ENCODE data around the gene CDV3. TPM values are rescaled to one million over a fixed set of nuclear protein-coding genes. Genes with fewer than 3 reads are reported as not detected.
A peak's percentile ranks its signal among the peaks of the same experiment; 100 is the strongest.

CDV3 gene
- total RNA-seq, 1 donor from 2014 or later, result 227 TPM

GRCh38 chr3:133568294-133569014 is 5.0 kb upstream of the CDV3 start:
- no peaks in the 10 kb centered on the region for H3K36me3 Mint-ChIP-seq (ENCODE audit: low read depth)
- H3K4me3 Mint-ChIP-seq, result no peak overlapping the region
- ATAC-seq (ENCODE audit: low read depth), result no peak
- DNase-seq, result no peak
- no peak for TF ChIP-seq CTCF (IDR thresholded peaks at IDR 0.05)
- H3K27ac Mint-ChIP-seq, result no peak overlapping the region
- no peaks in the 10 kb centered on the region for H3K27me3 Mint-ChIP-seq
- peaks cover 57% of the 10 kb centered on the region for H3K4me1 Mint-ChIP-seq
- CTCF ChIA-PET, result interaction anchor here (0.7 kb wide), 1 partner anchor 10 kb away, joined by 3 read pairs; no protein-coding TSS in a partner anchor
- intact Hi-C loops (cut with micrococcal nuclease), result no loop called here
- POLR2A ChIA-PET, result no interaction called here
- no peaks in the 10 kb centered on the region for H3K9me3 Mint-ChIP-seq

- TF ChIP-seq CTCF (IDR thresholded peaks at IDR 0.05), result no peak
- ATAC-seq (ENCODE audit: low read depth) (no peak), DNase-seq (no peak)
- intact Hi-C loops (cut with micrococcal nuclease), result loop anchor here (5.0 to 10.0 kb wide), 2 partner anchors 48 to 906 kb away; partner anchors contain the start of gene UBA5
- ChIA-PET CTCF (no interaction called here), POLR2A (interaction anchor here (0.6 to 6.8 kb wide), 2 partner anchors 102 to 1156 kb away, joined by 3 to 98 read pairs; no protein-coding TSS in a partner anchor)
- Mint-ChIP-seq H3K4me1 (peaks cover 66% of the 10 kb centered on the region), H3K4me3 (no peak overlapping the region), H3K27ac (peak overlapping the region; percentile 72), H3K9me3 (no peaks in the 10 kb centered on the region), H3K36me3 (ENCODE audit: low read depth) (peaks cover 10% of the 10 kb centered on the region), H3K27me3 (no peaks in the 10 kb centered on the region)
These were observed 3.1 kb upstream of the CDV3 start for GRCh38 chr3:133570139-133570936.

DNA sequence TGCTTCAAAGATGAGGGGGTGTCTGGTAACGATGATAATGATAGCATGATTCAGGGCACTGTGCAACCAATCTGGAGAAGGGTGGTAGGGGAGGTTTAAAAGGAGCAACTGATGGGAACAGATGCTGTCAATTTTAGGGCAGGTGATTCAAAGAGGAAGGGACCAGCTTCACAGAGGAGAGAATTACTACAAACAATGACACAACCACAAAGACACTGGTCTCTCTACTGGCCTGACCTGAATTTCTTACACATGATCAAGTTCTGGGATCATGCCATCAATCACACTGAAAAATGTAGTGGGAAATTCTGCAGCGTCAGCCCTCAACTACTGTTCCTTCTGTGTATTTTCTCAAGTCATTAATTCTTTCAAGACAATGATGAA is 2.6 kb upstream of the CDV3 start:
- ATAC-seq (ENCODE audit: low read depth), result no peak
- POLR2A ChIA-PET, result interaction anchor here (2.9 to 6.8 kb wide), 2 partner anchors 62 to 102 kb away, joined by 7 to 98 read pairs; no protein-coding TSS in a partner anchor
- intact Hi-C loops (cut with micrococcal nuclease), result loop anchor here (5.0 to 10.0 kb wide), 2 partner anchors 49 to 906 kb away; partner anchors contain the start of gene UBA5
- Mint-ChIP-seq H3K36me3 (ENCODE audit: low read depth) (peaks cover 14% of the 10 kb centered on the region), H3K27ac (peak overlapping the region; percentile 59), H3K4me3 (no peak overlapping the region), H3K4me1 (peaks cover 71% of the 10 kb centered on the region), H3K27me3 (no peaks in the 10 kb centered on the region), H3K9me3 (no peaks in the 10 kb centered on the region)
- no peak for DNase-seq
- CTCF ChIA-PET, result no interaction called here
- TF ChIP-seq CTCF (IDR thresholded peaks at IDR 0.05), result no peak

- Mint-ChIP-seq H3K36me3 (ENCODE audit: low read depth) (peaks cover 27% of the 10 kb centered on the region), H3K9me3 (no peaks in the 10 kb centered on the region), H3K4me1 (peaks cover 74% of the 10 kb centered on the region), H3K4me3 (peak overlapping the region; percentile 85), H3K27ac (peak overlapping the region; percentile 99), H3K27me3 (no peaks in the 10 kb centered on the region)
- POLR2A ChIA-PET, result interaction anchor here (0.7 to 6.8 kb wide), 39 partner anchors 8 to 915 kb away, joined by 3 to 149 read pairs (median 7); partner anchors contain the start of genes ANAPC13, CEP63, NPHP3 and TOPBP1
- TF ChIP-seq CTCF (IDR thresholded peaks at IDR 0.05), result no peak
- intact Hi-C loops (cut with micrococcal nuclease), result loop anchor here (1.0 to 10.0 kb wide), 12 partner anchors 50 to 1155 kb away; partner anchors contain the start of genes DNAJC13, NPHP3, SRPRB and UBA5
- CTCF ChIA-PET, result interaction anchor here (0.6 to 2.9 kb wide), 12 partner anchors 51 to 189 kb away, joined by 3 to 12 read pairs (median 3); no protein-coding TSS in a partner anchor
- ATAC-seq (ENCODE audit: low read depth) (peak; percentile 10), DNase-seq (no peak)
These were observed 1.1 kb upstream of the CDV3 start for GRCh38 chr3:133572158-133573053.
